ENCODE data around the gene HK1. TPM values are rescaled to one million over a fixed set of nuclear protein-coding genes. Genes with fewer than 3 reads are reported as not detected.
A peak's percentile ranks its signal among the peaks of the same experiment; 100 is the strongest.

The HK1 gene
- total RNA-seq, 1 experiment from 2014 or later: 110 TPM

GRCh38 chr10:69334302-69335062, 56.2 kb downstream of the HK1 start:
- no peak overlapping the region for H3K4me3 ChIP-seq (ENCODE audit: insufficient read depth, low read depth, low read length)
- DNase-seq: no peak
- no peaks in the 10 kb centered on the region for H3K27me3 ChIP-seq (ENCODE audit: control insufficient read depth, insufficient read depth, low read length)
- H3K36me3 ChIP-seq (replicated peaks; ENCODE audit: control insufficient read depth, insufficient read depth, low read length): no peaks in the 10 kb centered on the region; the same call in 1 of the 2 replicates

GRCh38 chr10:69335063-69335587, 56.8 kb downstream of the HK1 start:
- Histone ChIP-seq H3K36me3 (replicated peaks; ENCODE audit: control insufficient read depth, insufficient read depth, low read length) (no peaks in the 10 kb centered on the region; the same call in 1 of the 2 replicates), H3K27me3 (ENCODE audit: control insufficient read depth, insufficient read depth, low read length) (no peaks in the 10 kb centered on the region), H3K4me3 (ENCODE audit: insufficient read depth, low read depth, low read length) (no peak overlapping the region)
- no peak for DNase-seq

- DNase-seq: no peak
- H3K36me3 ChIP-seq (replicated peaks; ENCODE audit: control insufficient read depth, insufficient read depth, low read length): no peaks in the 10 kb centered on the region; the same call in 1 of the 2 replicates
- H3K27me3 ChIP-seq (ENCODE audit: control insufficient read depth, insufficient read depth, low read length): no peaks in the 10 kb centered on the region
- no peak overlapping the region for H3K4me3 ChIP-seq (ENCODE audit: insufficient read depth, low read depth, low read length)
Observed at GRCh38 chr10:69335613-69336012, 57.3 kb downstream of the HK1 start.

- Histone ChIP-seq H3K36me3 (replicated peaks; ENCODE audit: control insufficient read depth, insufficient read depth, low read length) (no peaks in the 10 kb centered on the region; the same call in 1 of the 2 replicates), H3K4me3 (ENCODE audit: insufficient read depth, low read depth, low read length) (no peak overlapping the region), H3K27me3 (ENCODE audit: control insufficient read depth, insufficient read depth, low read length) (no peaks in the 10 kb centered on the region)
- no peak for DNase-seq
Observed at GRCh38 chr10:69336952-69337295, 58.6 kb downstream of the HK1 start.

- peak; percentile 79 for DNase-seq
- no peaks in the 10 kb centered on the region for H3K27me3 ChIP-seq (ENCODE audit: control insufficient read depth, insufficient read depth, low read length)
- no peak overlapping the region for H3K4me3 ChIP-seq (ENCODE audit: insufficient read depth, low read depth, low read length)
- no peaks in the 10 kb centered on the region; the same call in 1 of the 2 replicates for H3K36me3 ChIP-seq (replicated peaks; ENCODE audit: control insufficient read depth, insufficient read depth, low read length)
Observed at GRCh38 chr10:69337296-69338132, 59.2 kb downstream of the HK1 start.

- no peak for DNase-seq
- no peaks in the 10 kb centered on the region for H3K27me3 ChIP-seq (ENCODE audit: control insufficient read depth, insufficient read depth, low read length)
- H3K36me3 ChIP-seq (replicated peaks; ENCODE audit: control insufficient read depth, insufficient read depth, low read length): 0 out of 2 replicates have a peak, but pooled peaks cover 1% of the 10 kb centered on the region
- H3K4me3 ChIP-seq (ENCODE audit: insufficient read depth, low read depth, low read length): no peak overlapping the region
Observed at GRCh38 chr10:69338133-69338456, 59.8 kb downstream of the HK1 start.

GRCh38 chr10:69338547-69339450, 60.5 kb downstream of the HK1 start:
- no peak overlapping the region for H3K4me3 ChIP-seq (ENCODE audit: insufficient read depth, low read depth, low read length)
- peaks cover 3% of the 10 kb centered on the region for H3K36me3 ChIP-seq (replicated peaks; ENCODE audit: control insufficient read depth, insufficient read depth, low read length)
- no peaks in the 10 kb centered on the region for H3K27me3 ChIP-seq (ENCODE audit: control insufficient read depth, insufficient read depth, low read length)
- DNase-seq: no peak

- H3K27me3 ChIP-seq (ENCODE audit: control insufficient read depth, insufficient read depth, low read length): no peaks in the 10 kb centered on the region
- no peak for DNase-seq
Observed at GRCh38 chr10:69340695-69341094, 62.4 kb downstream of the HK1 start.

GRCh38 chr10:69343905-69344304, 65.6 kb downstream of the HK1 start:
- no peak overlapping the region for H3K4me3 ChIP-seq (ENCODE audit: insufficient read depth, low read depth, low read length)
- no peaks in the 10 kb centered on the region for H3K27me3 ChIP-seq (ENCODE audit: control insufficient read depth, insufficient read depth, low read length)

More at GRCh38 chr10:69340695-69341094, 62.4 kb downstream of the HK1 start:
- H3K4me3 ChIP-seq (ENCODE audit: insufficient read depth, low read depth, low read length): no peak overlapping the region
- H3K36me3 ChIP-seq (replicated peaks; ENCODE audit: control insufficient read depth, insufficient read depth, low read length): peaks cover 7% of the 10 kb centered on the region

GRCh38 chr10:69344591-69345252, 66.4 kb downstream of the HK1 start:
- peak; percentile 51 for DNase-seq
- H3K27me3 ChIP-seq (ENCODE audit: control insufficient read depth, insufficient read depth, low read length): no peaks in the 10 kb centered on the region
- no peak overlapping the region for H3K4me3 ChIP-seq (ENCODE audit: insufficient read depth, low read depth, low read length)
- peaks cover 9% of the 10 kb centered on the region for H3K36me3 ChIP-seq (replicated peaks; ENCODE audit: control insufficient read depth, insufficient read depth, low read length)

More at GRCh38 chr10:69343905-69344304, 65.6 kb downstream of the HK1 start:
- peaks cover 7% of the 10 kb centered on the region for H3K36me3 ChIP-seq (replicated peaks; ENCODE audit: control insufficient read depth, insufficient read depth, low read length)
- DNase-seq: no peak

GRCh38 chr10:69345402-69345801, 67.1 kb downstream of the HK1 start:
- peak; percentile 49 for DNase-seq
- H3K36me3 ChIP-seq (replicated peaks; ENCODE audit: control insufficient read depth, insufficient read depth, low read length): peaks cover 9% of the 10 kb centered on the region
- H3K27me3 ChIP-seq (ENCODE audit: control insufficient read depth, insufficient read depth, low read length): no peaks in the 10 kb centered on the region
- H3K4me3 ChIP-seq (ENCODE audit: insufficient read depth, low read depth, low read length): no peak overlapping the region

- peaks cover 9% of the 10 kb centered on the region for H3K36me3 ChIP-seq (replicated peaks; ENCODE audit: control insufficient read depth, insufficient read depth, low read length)
- no peaks in the 10 kb centered on the region for H3K27me3 ChIP-seq (ENCODE audit: control insufficient read depth, insufficient read depth, low read length)
- no peak for DNase-seq
- H3K4me3 ChIP-seq (ENCODE audit: insufficient read depth, low read depth, low read length): no peak overlapping the region
Observed at GRCh38 chr10:69345890-69346474, 67.7 kb downstream of the HK1 start.

GRCh38 chr10:69346776-69347175, 68.5 kb downstream of the HK1 start:
- H3K36me3 ChIP-seq (replicated peaks; ENCODE audit: control insufficient read depth, insufficient read depth, low read length): peaks cover 9% of the 10 kb centered on the region
- no peak for DNase-seq
- H3K27me3 ChIP-seq (ENCODE audit: control insufficient read depth, insufficient read depth, low read length): no peaks in the 10 kb centered on the region
- H3K4me3 ChIP-seq (ENCODE audit: insufficient read depth, low read depth, low read length): no peak overlapping the region

Data from H7 (cell line).